ENCODE data around the gene MOB2. TPM values are rescaled to one million over a fixed set of nuclear protein-coding genes. Genes with fewer than 3 reads are reported as not detected.
A peak's percentile ranks its signal among the peaks of the same experiment; 100 is the strongest.

The MOB2 gene
- polyA plus RNA-seq, 1 experiment = 61.3 TPM

GRCh38 chr11:1519028-1520010 lies 32.7 kb upstream of the MOB2 start:
- ChIA-PET POLR2A (no interaction called here), CTCF (no interaction called here)
- TF ChIP-seq CTCF (IDR thresholded peaks at IDR 0.05; ENCODE audit: insufficient read depth, low read depth, low read length) = no peak
- Histone ChIP-seq H3K27me3 (ENCODE audit: control insufficient read depth, insufficient read depth, low read length) (no peaks in the 10 kb centered on the region), H3K4me3 (ENCODE audit: low read depth, low read length) (no peak overlapping the region), H3K36me3 (ENCODE audit: control insufficient read depth, insufficient read depth, low read length) (peaks cover 2% of the 10 kb centered on the region; the same call in 1 of the 2 replicates)
- DNase-seq (ENCODE audit: low read depth) = no peak

- Histone ChIP-seq H3K4me3 (ENCODE audit: low read depth, low read length) (no peak overlapping the region), H3K27me3 (ENCODE audit: control insufficient read depth, insufficient read depth, low read length) (no peaks in the 10 kb centered on the region), H3K36me3 (ENCODE audit: control insufficient read depth, insufficient read depth, low read length) (no peaks in the 10 kb centered on the region; the same call in 1 of the 2 replicates)
- CTCF ChIA-PET = interaction anchor here (1.1 kb wide), 1 partner anchor 316 kb away, joined by 3 read pairs; no protein-coding TSS in a partner anchor
- POLR2A ChIA-PET = no interaction called here
- no peak for TF ChIP-seq CTCF (IDR thresholded peaks at IDR 0.05; ENCODE audit: insufficient read depth, low read depth, low read length)
- no peak for DNase-seq (ENCODE audit: low read depth)
Observed at GRCh38 chr11:1518301-1518700, 31.7 kb upstream of the MOB2 start.

GRCh38 chr11:1517117-1518005 lies 30.8 kb upstream of the MOB2 start:
- no peak for TF ChIP-seq CTCF (IDR thresholded peaks at IDR 0.05; ENCODE audit: insufficient read depth, low read depth, low read length)
- H3K36me3 ChIP-seq (ENCODE audit: control insufficient read depth, insufficient read depth, low read length) = no peaks in the 10 kb centered on the region; the same call in 1 of the 2 replicates
- DNase-seq (ENCODE audit: low read depth) = no peak
- H3K27me3 ChIP-seq (ENCODE audit: control insufficient read depth, insufficient read depth, low read length) = no peaks in the 10 kb centered on the region
- CTCF ChIA-PET = interaction anchor here (1.1 kb wide), 1 partner anchor 315 kb away, joined by 3 read pairs; no protein-coding TSS in a partner anchor
- no peak overlapping the region for H3K4me3 ChIP-seq (ENCODE audit: low read depth, low read length)
- POLR2A ChIA-PET = no interaction called here

GRCh38 chr11:1516273-1517067 lies 29.9 kb upstream of the MOB2 start:
- CTCF ChIA-PET = interaction anchor here (0.7 to 3.0 kb wide), 17 partner anchors 9 to 400 kb away, joined by 3 to 36 read pairs (median 5); no protein-coding TSS in a partner anchor
- Histone ChIP-seq H3K36me3 (ENCODE audit: control insufficient read depth, insufficient read depth, low read length) (no peaks in the 10 kb centered on the region; the same call in 1 of the 2 replicates), H3K4me3 (ENCODE audit: low read depth, low read length) (no peak overlapping the region), H3K27me3 (ENCODE audit: control insufficient read depth, insufficient read depth, low read length) (no peaks in the 10 kb centered on the region)
- DNase-seq (ENCODE audit: low read depth) = peak; percentile 57
- TF ChIP-seq CTCF (IDR thresholded peaks at IDR 0.05; ENCODE audit: insufficient read depth, low read depth, low read length) = peak; percentile 23; the same call in 1 of the 2 replicates
- POLR2A ChIA-PET = no interaction called here

Data from BJ (cell line).